Astrocyte of the spinal cord (primary cell): ENCODE results near the gene ADIPOQ.
A peak's percentile ranks its signal among the peaks of the same experiment; 100 is the strongest.
"Not testable (repeated sequence)": the region's sequence is repeated elsewhere in the genome, so short reads cannot be mapped to it uniquely, and the experiment has no call there.

Experiments used
- DNase-seq: peaks from one replicate; pipeline ENCODE4 v3.0.0; 2011; ENCODE audit warnings: low read depth, low spot score
- H3K4me3 ChIP-seq: 2 replicates; pipeline ENCODE4 v1.5.1; 2011; ENCODE audit warnings: low read depth, mild to moderate bottlenecking, low read length, moderate library complexity
- in situ Hi-C: cut with HindIII; loops from 2 replicates; pipeline ENCODE4 v1.10.0; 2017; ENCODE audit warnings: low sequenced_read_pairs
- TF ChIP-seq, protein P1 (sequence below): IDR thresholded peaks from 2 replicates; pipeline ENCODE4 v1.5.1; 2012; ENCODE audit warnings: low read depth, mild to moderate bottlenecking, low read length, inconsistent platforms

Gene ADIPOQ

DNA sequence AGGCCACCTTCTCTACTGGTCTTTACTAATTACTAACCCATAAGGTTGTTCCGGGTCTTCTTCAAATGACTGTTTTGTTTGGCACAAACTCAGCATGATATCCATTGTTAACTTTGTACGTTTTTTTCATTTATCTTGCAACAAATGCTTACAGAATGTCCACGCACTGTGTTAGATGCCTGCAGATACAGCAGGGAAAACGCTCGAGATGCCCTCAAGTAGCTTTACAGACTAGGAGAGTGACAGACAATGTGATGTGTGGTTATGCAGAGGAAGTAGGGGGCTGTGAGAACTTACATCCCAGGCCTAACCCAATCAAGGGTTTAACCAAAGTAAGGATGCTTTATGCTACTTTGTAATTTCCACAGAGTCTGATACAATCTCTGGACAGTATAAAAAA lies 35.3 kb upstream of the ADIPOQ start:
- H3K4me3 ChIP-seq: no peak overlapping the region
- in situ Hi-C loops: no loop called here
- TF ChIP-seq, protein P1, sequence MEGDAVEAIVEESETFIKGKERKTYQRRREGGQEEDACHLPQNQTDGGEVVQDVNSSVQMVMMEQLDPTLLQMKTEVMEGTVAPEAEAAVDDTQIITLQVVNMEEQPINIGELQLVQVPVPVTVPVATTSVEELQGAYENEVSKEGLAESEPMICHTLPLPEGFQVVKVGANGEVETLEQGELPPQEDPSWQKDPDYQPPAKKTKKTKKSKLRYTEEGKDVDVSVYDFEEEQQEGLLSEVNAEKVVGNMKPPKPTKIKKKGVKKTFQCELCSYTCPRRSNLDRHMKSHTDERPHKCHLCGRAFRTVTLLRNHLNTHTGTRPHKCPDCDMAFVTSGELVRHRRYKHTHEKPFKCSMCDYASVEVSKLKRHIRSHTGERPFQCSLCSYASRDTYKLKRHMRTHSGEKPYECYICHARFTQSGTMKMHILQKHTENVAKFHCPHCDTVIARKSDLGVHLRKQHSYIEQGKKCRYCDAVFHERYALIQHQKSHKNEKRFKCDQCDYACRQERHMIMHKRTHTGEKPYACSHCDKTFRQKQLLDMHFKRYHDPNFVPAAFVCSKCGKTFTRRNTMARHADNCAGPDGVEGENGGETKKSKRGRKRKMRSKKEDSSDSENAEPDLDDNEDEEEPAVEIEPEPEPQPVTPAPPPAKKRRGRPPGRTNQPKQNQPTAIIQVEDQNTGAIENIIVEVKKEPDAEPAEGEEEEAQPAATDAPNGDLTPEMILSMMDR: no peak
- no peak for DNase-seq

DNA sequence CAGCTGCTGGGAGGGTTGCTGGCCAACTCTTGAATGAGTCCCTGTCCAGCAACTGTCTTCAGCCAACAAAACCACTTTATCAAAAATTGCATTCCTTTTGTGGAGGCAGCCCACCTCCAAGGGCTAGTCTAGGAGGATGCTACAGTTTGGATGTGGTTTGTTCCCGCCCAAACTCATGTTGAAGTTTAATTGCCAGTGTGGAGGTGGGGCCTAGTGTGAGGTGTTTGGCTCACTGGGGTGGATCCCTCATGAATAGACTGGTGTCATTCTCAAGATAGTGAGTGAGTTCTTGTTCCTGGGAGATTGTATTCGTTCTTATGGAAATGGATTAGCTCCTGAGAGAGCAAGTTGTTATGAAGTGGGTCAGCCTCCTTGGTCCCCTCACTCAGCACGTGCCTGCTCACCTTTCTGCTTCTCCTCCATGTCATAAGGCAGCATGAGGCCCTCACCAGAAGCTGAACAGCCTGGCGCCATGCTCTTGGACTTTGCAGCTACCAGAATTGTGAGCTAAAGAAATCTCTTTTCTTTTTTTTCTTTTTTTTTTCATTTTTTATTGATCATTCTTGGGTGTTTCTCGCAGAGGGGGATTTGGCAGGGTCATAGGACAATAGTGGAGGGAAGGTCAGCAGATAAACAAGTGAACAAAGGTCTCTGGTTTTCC lies 32.0 kb upstream of the ADIPOQ start:
- in situ Hi-C loops: no loop called here
- TF ChIP-seq, protein P1: no peak
- DNase-seq: no peak
- no peak overlapping the region for H3K4me3 ChIP-seq

DNA sequence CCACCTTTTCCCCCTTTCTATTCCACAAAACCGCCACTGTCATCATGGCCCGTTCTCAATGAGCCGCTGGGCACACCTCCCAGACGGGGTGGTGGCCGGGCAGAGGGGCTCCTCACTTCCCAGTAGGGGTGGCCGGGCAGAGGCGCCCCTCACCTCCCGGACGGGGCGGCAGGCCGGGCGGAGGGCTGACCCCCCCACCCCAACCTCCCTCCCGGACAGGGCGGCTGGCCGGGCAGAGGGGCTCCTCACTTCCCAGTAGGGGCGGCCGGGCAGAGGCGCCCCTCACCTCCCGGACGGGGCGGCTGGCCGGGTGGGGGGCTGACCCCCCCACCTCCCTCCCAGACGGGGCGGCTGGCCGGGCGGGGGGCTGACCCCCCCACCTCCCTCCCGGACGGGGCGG lies 31.2 kb upstream of the ADIPOQ start:
- in situ Hi-C loops, DNase-seq, H3K4me3 ChIP-seq: not testable (repeated sequence)

DNA sequence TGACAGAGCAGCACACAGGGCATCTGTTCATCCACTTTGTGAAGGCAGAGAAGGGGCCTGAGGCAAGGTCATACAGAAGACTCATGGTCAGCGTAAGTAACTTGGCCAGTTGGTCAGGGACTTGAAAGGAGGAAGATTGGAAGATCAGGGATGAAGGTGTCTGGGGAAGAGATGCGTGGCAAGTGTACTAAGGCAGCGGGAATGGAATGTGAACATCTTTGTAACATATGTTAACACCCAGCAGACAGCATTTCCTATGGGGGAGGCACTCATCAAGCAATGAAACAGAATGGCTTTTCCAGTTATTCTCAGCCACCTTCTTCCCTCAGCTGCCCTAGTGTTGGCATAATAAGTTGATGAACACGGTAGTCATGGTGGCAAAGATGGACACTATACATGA lies 28.4 kb upstream of the ADIPOQ start:
- H3K4me3 ChIP-seq: no peak overlapping the region
- no peak for DNase-seq
- TF ChIP-seq, protein P1: no peak
- in situ Hi-C loops: no loop called here

DNA sequence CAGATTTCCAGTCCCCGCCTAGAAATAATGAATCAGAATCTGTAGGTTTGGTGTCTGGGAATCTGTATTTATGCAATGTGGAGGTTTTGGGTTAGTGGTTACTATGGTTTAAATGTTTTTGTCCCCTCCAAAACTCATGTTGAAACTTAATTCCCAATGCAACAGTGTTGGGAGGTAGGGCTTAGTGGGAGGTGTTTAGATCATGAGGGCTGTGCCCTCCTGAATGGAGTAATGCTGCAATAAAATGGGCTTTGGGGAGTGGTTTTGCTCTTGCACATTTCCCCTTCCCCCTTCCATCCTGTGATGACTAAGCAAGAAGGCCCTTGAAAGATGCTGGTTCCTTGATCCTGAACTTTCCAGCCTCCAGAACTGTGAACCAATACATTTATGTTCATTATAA lies 27.1 kb upstream of the ADIPOQ start:
- in situ Hi-C loops: no loop called here
- TF ChIP-seq, protein P1: no peak
- peak; percentile 37 for DNase-seq
- no peak overlapping the region for H3K4me3 ChIP-seq

DNA sequence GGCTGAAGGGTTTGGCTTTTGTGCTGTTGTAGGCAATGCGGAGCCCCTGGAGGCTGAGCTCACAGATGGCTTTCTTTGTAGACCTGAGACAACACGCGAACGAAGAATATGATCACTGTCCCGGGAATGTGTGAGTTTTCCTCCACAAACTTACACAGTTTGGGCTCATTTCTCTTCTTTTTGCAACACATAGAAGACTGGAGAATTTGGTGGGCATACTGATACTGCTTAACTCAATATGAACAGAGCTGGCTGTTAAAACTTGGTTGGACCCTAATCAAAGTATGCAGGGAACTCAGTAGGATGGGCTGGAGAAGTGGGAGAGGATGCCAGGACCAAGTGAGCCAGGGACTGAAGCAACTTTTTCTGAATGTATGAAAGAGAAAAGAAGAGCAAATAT lies 24.0 kb upstream of the ADIPOQ start:
- H3K4me3 ChIP-seq: no peak overlapping the region
- TF ChIP-seq, protein P1: no peak
- no peak for DNase-seq
- in situ Hi-C loops: no loop called here

DNA sequence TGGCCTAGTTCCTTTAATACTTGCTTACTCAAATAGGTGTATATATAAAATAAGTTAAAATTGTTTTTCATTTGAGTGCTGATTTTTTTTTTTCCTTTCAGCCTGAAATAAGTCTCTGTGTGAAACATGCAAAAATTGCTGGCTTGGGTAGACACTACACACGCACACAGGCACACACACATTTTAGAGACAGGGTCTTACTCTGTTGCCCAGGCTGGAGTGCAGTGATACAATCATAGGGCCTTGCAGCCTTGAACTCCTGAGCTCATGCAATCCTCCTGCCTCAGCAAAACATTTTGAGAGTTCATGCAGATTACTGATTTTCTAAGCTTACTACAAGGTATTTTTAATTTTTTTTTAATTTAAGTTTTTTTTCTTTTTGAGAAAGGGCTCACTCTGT lies 23.6 kb upstream of the ADIPOQ start:
- no peak overlapping the region for H3K4me3 ChIP-seq
- no peak for DNase-seq
- TF ChIP-seq, protein P1: no peak
- in situ Hi-C loops: no loop called here
